ENCODE results near the gene BABAM1. TPM values are rescaled to one million over a fixed set of nuclear protein-coding genes. Genes with fewer than 3 reads are reported as not detected.

BABAM1 gene
- polyA plus RNA-seq, 1 experiment: 122 TPM

DNA sequence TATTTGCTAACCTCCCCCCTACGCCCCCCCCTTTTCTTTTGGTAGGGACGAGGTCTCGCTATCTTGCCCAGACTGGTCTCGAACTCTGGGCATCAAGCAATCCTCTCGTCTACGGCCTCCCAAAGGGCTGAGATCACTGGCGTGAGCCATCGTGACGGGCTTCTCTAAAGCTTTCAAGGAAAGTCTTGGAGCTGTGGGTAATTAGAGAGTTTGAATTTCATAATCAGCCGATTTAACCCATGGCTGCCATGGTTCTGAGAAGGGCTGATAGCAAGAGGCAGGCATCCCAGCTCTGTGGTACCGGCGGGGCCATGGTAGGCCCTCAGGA, 36.7 kb downstream of the BABAM1 start:
- no peak overlapping the region for H3K4me3 ChIP-seq (ENCODE audit: low read depth, low read length)
- no peak for TF ChIP-seq CTCF (IDR thresholded peaks at IDR 0.05; ENCODE audit: insufficient read depth, low read depth, low read length)

DNA sequence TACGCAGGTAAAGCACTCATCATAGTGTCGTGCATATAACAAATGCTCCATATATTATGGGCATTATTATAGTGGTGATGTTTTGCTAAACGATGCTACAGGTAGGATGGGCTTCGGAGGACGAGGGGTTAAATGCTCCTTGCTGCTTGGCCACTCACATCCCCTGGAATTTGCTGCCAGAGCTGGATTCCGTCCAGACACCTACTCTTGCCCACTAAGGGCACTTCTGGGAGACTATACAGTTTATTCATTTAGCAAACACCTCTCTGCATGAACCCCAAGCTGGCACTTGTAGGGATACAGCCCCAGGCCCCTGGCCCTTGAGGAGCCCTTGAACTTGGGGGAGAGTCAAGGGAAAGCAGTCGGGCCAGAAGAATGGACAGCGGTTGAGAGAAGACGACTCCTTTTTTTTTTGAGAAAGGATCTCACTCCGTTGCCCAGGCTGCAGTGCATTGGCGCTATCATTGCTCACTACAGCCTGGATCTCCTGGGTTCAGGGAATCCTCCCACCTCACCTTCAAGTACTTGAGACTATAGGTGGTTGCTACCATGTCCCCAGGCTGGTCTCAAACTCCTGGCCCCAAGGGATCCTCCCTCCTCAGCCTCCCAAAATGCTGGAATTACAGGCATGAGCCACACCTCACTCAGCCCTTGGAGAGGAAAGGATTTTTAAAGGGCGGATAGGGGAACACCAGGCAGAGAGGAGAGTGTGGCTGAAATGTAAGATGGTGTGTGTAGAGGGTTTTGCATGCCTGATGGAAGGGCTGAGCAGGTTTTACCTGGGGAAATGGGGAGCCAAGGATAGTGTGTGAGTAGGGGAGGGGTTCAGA, 37.4 kb downstream of the BABAM1 start:
- ChIA-PET CTCF (interaction anchor here (0.7 to 5.0 kb wide), 14 partner anchors 11 to 113 kb away, joined by 3 to 52 read pairs (median 3); partner anchors contain the start of gene BABAM1), POLR2A (interaction anchor here (0.6 to 0.7 kb wide), 2 partner anchors 40 to 1575 kb away, joined by 3 to 4 read pairs; no protein-coding TSS in a partner anchor)
- H3K36me3 ChIP-seq (ENCODE audit: control insufficient read depth, insufficient read depth, low read length): no peaks in the 10 kb centered on the region; the same call in 1 of the 2 replicates
- H3K27me3 ChIP-seq (ENCODE audit: control insufficient read depth, insufficient read depth, low read length): no peaks in the 10 kb centered on the region
- DNase-seq (ENCODE audit: low read depth): no peak
- H3K4me3 ChIP-seq (ENCODE audit: low read depth, low read length): no peak overlapping the region
- TF ChIP-seq CTCF (IDR thresholded peaks at IDR 0.05; ENCODE audit: insufficient read depth, low read depth, low read length): no peak

More for the DNA sequence above, 36.7 kb downstream of the BABAM1 start:
- POLR2A ChIA-PET: no interaction called here
- Histone ChIP-seq H3K27me3 (ENCODE audit: control insufficient read depth, insufficient read depth, low read length) (no peaks in the 10 kb centered on the region), H3K36me3 (ENCODE audit: control insufficient read depth, insufficient read depth, low read length) (peaks cover under 1% of the 10 kb centered on the region)
- CTCF ChIA-PET: interaction anchor here (1.0 to 5.0 kb wide), 8 partner anchors 11 to 82 kb away, joined by 3 to 52 read pairs (median 6); no protein-coding TSS in a partner anchor
- no peak for DNase-seq (ENCODE audit: low read depth)

- CTCF ChIA-PET: interaction anchor here (0.7 to 5.0 kb wide), 10 partner anchors 12 to 112 kb away, joined by 3 to 52 read pairs (median 3); partner anchors contain the start of gene BABAM1
- Histone ChIP-seq H3K4me3 (ENCODE audit: low read depth, low read length) (peak overlapping the region; percentile 79), H3K27me3 (ENCODE audit: control insufficient read depth, insufficient read depth, low read length) (no peaks in the 10 kb centered on the region), H3K36me3 (ENCODE audit: control insufficient read depth, insufficient read depth, low read length) (no peaks in the 10 kb centered on the region; the same call in 1 of the 2 replicates)
- POLR2A ChIA-PET: interaction anchor here (0.6 to 0.7 kb wide), 2 partner anchors 40 to 1575 kb away, joined by 3 to 4 read pairs; no protein-coding TSS in a partner anchor
- no peak for TF ChIP-seq CTCF (IDR thresholded peaks at IDR 0.05; ENCODE audit: insufficient read depth, low read depth, low read length)
- DNase-seq (ENCODE audit: low read depth): no peak
Measured at GRCh38 chr19:17305216-17305516, 37.9 kb downstream of the BABAM1 start.

- peak; percentile 94 for DNase-seq (ENCODE audit: low read depth)
- TF ChIP-seq CTCF (IDR thresholded peaks at IDR 0.05; ENCODE audit: insufficient read depth, low read depth, low read length): peak; percentile 92
- peak within 1 kb of the TSS; percentile 79 for H3K4me3 ChIP-seq (ENCODE audit: low read depth, low read length)
- ChIA-PET POLR2A (interaction anchor here (0.6 to 0.7 kb wide), 3 partner anchors 39 to 1574 kb away, joined by 3 to 4 read pairs (median 3); no protein-coding TSS in a partner anchor), CTCF (interaction anchor here (0.6 to 5.0 kb wide), 11 partner anchors 11 to 112 kb away, joined by 3 to 52 read pairs (median 3); partner anchors contain the start of gene BABAM1)
- no peaks in the 10 kb centered on the region; the same call in 1 of the 2 replicates for H3K36me3 ChIP-seq (ENCODE audit: control insufficient read depth, insufficient read depth, low read length)
- no peaks in the 10 kb centered on the region for H3K27me3 ChIP-seq (ENCODE audit: control insufficient read depth, insufficient read depth, low read length)
Measured at GRCh38 chr19:17305517-17306284, 38.5 kb downstream of the BABAM1 start, which contains the start of gene MRPL34. TSS of gene MRPL34 (plus strand) at chr19:17305872. CDS start at chr19:17305893, 21 bp downstream.
